GM18499 (cell line): Measurements from ENCODE around the gene UBE2J1.
A peak's percentile ranks its signal among the peaks of the same experiment; 100 is the strongest.
"Not testable (repeated sequence)": the region's sequence is repeated elsewhere in the genome, so short reads cannot be mapped to it uniquely, and the experiment has no call there.

Experiments
- ATAC-seq: cut with Tn5 transposase; IDR thresholded peaks from one replicate; pipeline ENCODE4 v1.9.1; 2021; ENCODE audit warnings: moderate number of reproducible peaks; ENCODE audit not compliant: insufficient read depth, unreplicated experiment

Gene UBE2J1

GRCh38 chr6:89352278-89353117 is at the start of gene UBE2J1:
TSS of gene UBE2J1 (minus strand) at chr6:89352722. CDS start at chr6:89352569, 153 bp downstream.
- no peak for ATAC-seq

GRCh38 chr6:89400912-89401399 is 48.4 kb upstream of the UBE2J1 start:
- ATAC-seq, result no peak

DNA sequence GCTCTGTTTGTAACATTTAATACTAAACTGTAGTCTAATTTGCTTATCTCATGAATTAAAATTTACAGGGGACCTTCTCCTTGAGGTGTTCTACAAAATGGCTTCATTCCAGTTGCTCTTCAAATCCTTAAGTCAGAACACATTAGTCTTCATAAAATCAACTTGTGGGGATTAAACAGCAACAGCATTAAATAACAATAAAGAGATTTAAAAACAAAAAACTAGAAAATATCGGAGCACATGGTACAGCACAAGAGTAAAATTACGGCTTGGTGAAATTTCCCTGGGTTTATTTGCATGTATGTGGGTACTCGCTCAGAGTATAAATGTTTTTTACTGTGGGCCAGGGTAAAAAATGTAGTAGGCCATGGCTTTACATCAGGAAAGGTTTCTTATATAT is 47.5 kb upstream of the UBE2J1 start:
- no peak for ATAC-seq

- no peak for ATAC-seq
Measured at GRCh38 chr6:89398762-89399525, 46.4 kb upstream of the UBE2J1 start.

GRCh38 chr6:89397884-89398283 is 45.4 kb upstream of the UBE2J1 start:
- not testable (repeated sequence) for ATAC-seq

DNA sequence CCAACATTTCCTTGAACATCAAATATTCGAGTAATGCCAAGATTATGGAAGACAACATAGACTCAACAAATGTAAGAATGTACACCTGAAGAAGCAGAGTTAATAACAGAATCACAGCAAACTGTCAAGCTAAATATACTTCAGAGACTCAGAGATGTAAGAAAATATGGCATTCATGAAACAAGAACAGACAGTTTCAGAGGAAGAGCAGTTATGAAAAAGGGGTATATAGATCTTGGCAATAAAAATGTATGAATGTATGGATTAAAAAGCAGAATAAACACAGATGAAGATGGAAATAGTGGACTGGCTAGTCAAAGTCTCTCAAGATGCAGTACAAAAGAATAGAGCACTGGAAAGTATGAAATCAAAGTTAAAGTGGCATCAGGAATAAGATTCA is 41.1 kb upstream of the UBE2J1 start:
- no peak for ATAC-seq

DNA sequence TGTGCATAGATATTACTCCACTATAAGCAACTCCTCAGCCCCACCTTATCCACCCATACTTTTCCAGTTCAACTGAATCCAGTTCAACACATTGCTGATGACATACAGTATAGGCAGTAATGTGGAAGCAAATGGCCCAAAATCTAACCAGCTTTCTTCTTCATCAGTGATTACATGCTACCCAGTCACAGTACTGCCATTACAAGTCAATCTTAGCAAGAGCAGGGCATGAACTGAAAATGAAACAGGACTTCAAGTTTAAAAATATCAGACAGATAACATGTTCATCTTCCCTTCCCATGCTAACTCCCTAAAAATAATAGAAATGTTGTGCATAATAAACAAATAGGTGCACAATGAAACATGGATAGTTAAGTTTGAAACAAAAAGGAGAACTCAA is 40.3 kb upstream of the UBE2J1 start:
- ATAC-seq, result no peak

DNA sequence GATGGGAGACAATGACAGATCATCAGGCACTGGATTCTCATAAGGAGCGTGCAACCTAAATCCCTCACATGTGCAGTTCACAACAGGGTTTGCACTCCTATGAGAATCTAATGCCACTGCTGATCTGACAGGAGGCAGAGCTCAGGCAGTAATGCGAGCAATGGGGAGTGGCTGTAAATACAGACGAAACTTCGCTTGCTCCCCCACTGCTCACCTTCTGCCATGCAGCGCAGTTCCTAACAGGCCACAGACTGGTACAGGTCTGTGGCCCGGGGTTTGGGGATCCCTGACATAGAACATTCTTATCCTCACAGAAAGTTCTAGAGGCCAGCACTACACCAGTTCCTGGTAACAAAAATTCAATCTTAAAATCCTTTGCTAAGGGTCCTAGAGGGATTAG is 36.3 kb upstream of the UBE2J1 start:
- ATAC-seq, result no peak

- ATAC-seq, result peak; percentile 95
Measured at GRCh38 chr6:89387516-89388201, 35.1 kb upstream of the UBE2J1 start.

GRCh38 chr6:89386917-89387491 is 34.5 kb upstream of the UBE2J1 start:
- no peak for ATAC-seq

- ATAC-seq, result no peak
Measured at GRCh38 chr6:89385846-89386245, 33.3 kb upstream of the UBE2J1 start.

DNA sequence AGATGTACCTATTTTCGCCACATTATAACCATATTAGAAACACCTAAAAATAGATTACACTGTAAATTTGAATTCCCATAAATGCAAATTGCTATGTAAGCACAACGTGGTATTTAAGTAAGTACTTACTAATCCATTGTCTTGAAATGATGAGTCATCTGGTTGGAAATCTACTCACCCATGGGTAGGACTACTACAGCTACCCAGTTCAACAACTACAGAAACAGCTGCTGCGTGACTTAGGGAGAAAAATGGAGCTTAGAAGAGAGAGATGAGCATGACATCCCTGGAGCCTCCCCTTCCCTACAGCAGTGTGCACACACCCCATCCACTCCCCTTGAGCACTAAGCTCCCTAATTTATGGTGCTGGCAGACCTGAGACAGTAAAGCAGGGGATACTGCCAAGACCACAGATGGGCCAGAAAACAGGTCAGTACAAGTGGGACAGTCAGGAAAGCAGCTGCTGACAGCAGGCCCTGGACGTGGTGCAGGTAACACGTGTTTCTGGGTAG is 32.7 kb upstream of the UBE2J1 start:
- no peak for ATAC-seq

GRCh38 chr6:89381031-89381430 is 28.5 kb upstream of the UBE2J1 start:
- no peak for ATAC-seq

DNA sequence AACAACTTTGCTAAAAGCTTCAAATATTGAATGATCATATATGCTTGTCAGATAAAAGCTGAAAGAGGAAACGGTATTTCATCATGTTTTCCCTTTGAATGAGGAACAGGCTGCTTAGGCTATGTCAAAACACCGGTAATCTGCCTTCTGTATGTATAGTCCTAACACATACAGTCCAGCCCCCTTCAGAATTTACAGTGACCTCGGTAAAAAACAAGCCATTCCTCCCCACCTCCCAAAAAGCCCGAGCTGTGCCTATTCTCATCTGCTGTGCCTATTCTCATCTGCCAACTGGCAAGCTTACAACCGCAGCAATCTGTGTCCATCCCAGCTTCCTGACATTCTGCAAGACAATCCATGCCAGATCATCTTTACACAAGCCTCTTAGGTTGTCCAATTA is 26.8 kb upstream of the UBE2J1 start:
- no peak for ATAC-seq

GRCh38 chr6:89378628-89379027 is 26.1 kb upstream of the UBE2J1 start:
- no peak for ATAC-seq

GRCh38 chr6:89375427-89376267 is 23.1 kb upstream of the UBE2J1 start:
- ATAC-seq, result peak; percentile 70

GRCh38 chr6:89372506-89372901 is 20.0 kb upstream of the UBE2J1 start:
- ATAC-seq, result peak; percentile 44

GRCh38 chr6:89371849-89372505 is 19.5 kb upstream of the UBE2J1 start:
- peak; percentile 37 for ATAC-seq

- no peak for ATAC-seq
Measured at GRCh38 chr6:89368999-89369398, 16.5 kb upstream of the UBE2J1 start.
